Fibroblast of mammary gland (primary cell): Measurements from ENCODE around the gene TEKT5.
"Not testable (repeated sequence)": the region's sequence is repeated elsewhere in the genome, so short reads cannot be mapped to it uniquely, and the experiment has no call there.

ENCODE experiments used
- DNase-seq: peaks from one replicate; pipeline ENCODE4 v3.0.0-alpha.2; 2010; ENCODE audit warnings: low read depth
- H3K4me3 ChIP-seq: 2 replicates; pipeline ENCODE4 v1.5.1; 2011; ENCODE audit warnings: low read depth, mild to moderate bottlenecking, low read length, moderate library complexity; ENCODE audit not compliant: control insufficient read depth
- TF ChIP-seq, protein P1 (sequence below): conservative IDR thresholded peaks from 2 replicates; pipeline ENCODE4 v1.5.1; 2011; ENCODE audit warnings: low read depth, low read length, inconsistent platforms; ENCODE audit not compliant: control insufficient read depth, insufficient read depth

The TEKT5 gene

DNA sequence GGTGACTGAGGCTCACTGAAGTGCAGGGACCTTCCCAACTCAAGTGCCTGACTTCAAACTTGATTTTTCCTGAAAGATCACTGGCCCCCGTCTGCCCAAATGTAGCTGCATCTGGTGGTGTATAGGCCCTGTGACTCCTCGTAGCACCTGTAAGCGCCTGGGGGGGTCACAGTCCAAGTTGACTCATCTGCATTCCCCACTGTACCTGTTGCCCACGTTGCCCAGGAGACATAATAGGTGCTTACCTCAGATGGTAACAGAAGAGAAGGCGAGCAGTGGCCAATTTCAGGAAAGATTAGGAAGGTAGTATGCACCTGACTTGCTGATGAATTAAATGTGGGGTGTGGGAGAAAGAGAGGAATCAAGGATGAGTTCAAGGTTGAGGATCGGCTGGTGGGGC, 70.2 kb downstream of the TEKT5 start:
- TF ChIP-seq, protein P1, sequence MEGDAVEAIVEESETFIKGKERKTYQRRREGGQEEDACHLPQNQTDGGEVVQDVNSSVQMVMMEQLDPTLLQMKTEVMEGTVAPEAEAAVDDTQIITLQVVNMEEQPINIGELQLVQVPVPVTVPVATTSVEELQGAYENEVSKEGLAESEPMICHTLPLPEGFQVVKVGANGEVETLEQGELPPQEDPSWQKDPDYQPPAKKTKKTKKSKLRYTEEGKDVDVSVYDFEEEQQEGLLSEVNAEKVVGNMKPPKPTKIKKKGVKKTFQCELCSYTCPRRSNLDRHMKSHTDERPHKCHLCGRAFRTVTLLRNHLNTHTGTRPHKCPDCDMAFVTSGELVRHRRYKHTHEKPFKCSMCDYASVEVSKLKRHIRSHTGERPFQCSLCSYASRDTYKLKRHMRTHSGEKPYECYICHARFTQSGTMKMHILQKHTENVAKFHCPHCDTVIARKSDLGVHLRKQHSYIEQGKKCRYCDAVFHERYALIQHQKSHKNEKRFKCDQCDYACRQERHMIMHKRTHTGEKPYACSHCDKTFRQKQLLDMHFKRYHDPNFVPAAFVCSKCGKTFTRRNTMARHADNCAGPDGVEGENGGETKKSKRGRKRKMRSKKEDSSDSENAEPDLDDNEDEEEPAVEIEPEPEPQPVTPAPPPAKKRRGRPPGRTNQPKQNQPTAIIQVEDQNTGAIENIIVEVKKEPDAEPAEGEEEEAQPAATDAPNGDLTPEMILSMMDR = no peak
- H3K4me3 ChIP-seq = no peak overlapping the region
- DNase-seq = no peak

DNA sequence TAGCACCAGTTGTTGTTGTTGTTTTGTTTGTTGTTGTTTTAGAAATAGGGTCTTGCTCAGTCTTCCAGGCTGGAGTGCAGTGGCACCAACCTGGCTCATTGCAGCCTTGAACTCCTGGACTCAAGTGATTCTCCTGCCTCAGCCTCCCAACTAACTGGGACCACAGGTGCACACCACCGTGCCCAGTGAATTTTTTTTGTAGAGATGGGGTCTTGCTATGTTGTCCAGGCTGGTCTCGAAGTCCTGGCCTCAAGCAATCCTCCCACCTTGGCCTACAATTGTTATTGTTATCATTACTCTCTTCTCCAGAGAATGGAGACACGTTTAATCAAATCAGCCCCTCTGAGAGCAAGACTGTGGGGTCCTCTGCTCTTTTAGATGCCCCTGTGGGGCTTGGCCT, 71.7 kb downstream of the TEKT5 start:
- TF ChIP-seq, protein P1 = no peak
- DNase-seq = no peak
- H3K4me3 ChIP-seq = no peak overlapping the region

DNA sequence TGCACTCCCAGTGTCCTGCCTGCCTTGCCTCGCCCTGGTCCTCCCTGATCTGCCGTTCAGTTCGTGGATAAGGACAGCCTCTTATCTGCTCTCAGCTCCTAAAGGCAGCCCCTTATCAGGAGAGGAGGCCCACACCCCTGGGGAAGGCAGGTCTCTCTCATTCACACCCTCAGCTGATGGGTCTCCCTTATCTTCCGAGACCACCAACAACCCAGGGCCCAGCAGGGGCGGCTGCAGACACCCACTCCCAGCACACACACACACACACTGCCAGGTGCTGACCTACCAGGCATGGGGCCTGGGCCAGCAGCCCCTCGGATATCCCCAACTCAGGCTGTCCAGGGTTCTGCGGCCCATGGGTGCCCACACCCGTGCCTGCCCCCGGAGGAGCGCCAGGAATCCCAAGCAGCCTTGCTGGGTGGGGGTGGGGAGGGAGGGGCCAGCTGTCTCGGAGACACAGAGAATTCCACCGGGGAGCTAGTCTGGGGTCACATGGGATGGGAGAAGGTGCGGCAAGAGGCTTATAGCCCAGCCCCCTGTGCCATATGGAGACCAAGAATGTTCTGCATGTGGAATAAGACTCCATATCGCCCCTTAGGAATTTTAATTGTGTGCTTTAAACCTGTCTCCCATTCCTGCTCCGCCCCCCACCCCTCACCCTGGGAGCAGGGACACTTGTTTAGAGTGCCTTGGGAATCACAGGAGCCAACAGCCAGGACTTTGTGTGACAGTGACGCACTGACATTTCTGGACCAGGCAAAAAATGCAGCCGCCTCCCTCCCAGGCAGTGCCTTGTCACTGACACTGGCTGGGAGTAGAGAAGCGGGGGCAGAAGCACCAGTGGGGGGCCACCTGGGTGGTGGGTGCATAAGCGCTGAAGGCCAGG, 72.5 kb downstream of the TEKT5 start:
- TF ChIP-seq, protein P1 = no peak
- no peak for DNase-seq
- no peak overlapping the region for H3K4me3 ChIP-seq

DNA sequence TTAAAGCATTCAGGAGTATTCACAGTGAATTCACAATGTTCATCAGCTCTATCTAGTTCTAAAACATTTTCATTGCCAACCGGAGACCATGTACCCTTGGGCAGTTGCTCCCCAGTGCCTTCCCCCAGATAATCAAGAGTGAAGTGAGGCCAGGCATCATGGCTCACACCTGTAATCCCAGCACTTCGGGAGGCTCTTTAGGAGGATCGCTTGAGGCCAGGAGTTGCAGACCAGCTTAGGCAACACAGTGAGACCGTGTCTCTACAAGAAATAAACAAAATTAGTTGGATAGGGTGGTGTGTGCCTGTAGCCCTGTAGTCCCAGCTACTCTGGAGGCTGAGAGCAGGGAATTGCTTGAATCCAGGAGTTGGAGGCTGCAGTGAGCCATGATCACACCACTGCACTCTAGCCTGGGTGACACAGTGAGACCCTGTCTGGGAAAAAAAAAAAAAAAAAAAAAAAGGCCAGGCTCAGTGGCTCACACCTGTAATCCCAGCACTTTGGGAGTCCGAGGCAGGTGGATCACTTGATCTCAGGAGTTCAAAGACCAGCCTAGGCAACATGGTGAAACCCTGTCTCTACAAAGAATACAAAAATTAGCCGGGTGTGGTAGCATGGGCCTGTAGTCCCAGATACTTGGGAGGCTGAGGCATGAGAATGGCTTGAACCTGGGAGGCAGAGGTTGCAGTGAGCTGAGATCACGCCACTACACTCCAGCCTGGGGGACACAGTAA, 73.3 kb downstream of the TEKT5 start:
- not testable (repeated sequence) for H3K4me3 ChIP-seq, DNase-seq

DNA sequence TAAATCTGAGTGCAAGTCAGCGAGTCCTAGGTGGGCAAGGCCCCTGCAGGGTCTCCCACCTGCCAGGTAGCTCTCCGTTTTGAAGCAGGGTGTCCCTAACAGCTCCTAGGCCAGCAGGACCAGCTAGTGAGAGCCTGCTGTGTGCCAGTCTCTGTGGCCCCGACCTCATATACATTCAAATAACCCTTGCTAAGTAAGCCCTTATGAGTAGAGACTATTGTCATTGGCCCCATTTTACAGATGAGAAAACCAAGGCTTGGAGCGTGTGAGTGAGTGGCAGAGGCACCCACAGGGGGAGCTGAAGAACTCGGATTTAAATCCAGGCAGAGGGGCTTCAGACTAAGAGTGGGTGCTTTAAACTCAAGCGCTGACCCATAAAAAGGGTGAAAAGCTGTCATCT, 74.6 kb downstream of the TEKT5 start:
- DNase-seq = no peak
- no peak overlapping the region for H3K4me3 ChIP-seq
- TF ChIP-seq, protein P1 = no peak

DNA sequence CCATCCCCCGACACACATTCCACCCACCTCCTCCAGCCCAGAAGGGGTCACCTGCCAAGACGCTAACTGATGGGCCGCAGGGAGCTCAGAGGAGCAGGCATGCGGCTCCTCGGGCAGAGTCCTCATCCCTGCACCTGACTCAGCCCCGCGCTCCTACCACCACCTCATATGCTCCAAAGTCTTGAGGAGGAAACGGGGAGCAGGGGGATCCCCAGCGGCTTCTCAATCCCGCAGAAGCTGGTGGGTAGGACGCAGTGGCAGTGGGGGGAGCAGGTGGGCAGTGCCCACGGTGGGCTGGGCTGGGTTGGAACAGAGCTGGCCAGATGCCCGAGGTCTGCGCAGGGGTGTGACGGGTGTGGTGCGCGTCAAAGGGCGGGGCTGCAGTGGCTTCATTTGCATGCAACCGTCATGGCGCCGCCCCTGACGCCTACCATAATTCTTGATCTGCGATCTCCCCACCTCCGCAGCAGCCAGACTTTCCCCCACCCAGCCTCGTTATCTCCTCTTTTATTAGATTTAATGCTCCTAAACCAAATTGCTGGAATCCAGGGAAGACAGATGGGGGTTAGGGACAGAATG, 75.4 kb downstream of the TEKT5 start:
- DNase-seq = no peak
- H3K4me3 ChIP-seq = no peak overlapping the region
- TF ChIP-seq, protein P1 = no peak

DNA sequence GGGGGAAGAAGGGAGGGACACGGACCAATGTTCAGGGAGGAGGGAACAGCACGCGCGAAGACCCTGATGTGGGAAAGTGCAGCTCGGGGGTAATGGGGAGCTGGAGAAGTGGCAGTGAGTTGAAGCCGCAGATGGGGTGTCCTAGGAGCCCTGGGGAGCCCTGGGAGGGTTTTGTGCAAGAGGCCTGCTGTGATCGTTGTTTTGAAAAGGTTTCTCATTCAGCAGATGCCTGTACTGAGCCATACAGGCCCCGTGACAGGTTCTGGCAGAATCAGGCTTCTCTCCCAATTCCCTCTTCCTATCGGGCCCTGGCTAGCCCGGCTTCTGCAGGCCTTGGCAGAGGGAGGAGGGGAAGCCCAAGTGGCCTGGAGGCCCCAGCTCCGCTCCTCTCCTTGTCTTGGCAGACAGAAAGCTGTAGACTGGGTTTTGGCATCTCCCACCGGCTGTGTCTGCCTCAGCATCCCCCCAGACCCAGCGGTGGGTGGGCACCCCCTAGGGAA, 76.0 kb downstream of the TEKT5 start:
- TF ChIP-seq, protein P1 = no peak
- DNase-seq = no peak
- no peak overlapping the region for H3K4me3 ChIP-seq
